NCI-H2196 treated with DMSO at 0.1 percent for 48 hours (cell line): ENCODE data around the gene EHF.
"Not testable (repeated sequence)": the region's sequence is repeated elsewhere in the genome, so short reads cannot be mapped to it uniquely, and the experiment has no call there.

Experiments
- DNase-seq: peaks from one replicate; lab custom pipeline; 2025; ENCODE audit not compliant: unreplicated experiment; lab: John Stamatoyannopoulos, UW

Gene EHF

GRCh38 chr11:34620820-34621792, at the start of gene EHF:
Gene EHF, plus strand, starts transcription at chr11:34621093. Its CDS starts 21,538 bp downstream, at chr11:34642631.
- DNase-seq = peak; percentile 19

- DNase-seq = no peak
Observed at GRCh38 chr11:34573537-34573936, 47.4 kb upstream of the EHF start.

- DNase-seq = no peak
Observed at GRCh38 chr11:34575261-34575660, 45.6 kb upstream of the EHF start.

- no peak for DNase-seq
Observed at GRCh38 chr11:34575671-34576070, 45.2 kb upstream of the EHF start.

- no peak for DNase-seq
Observed at GRCh38 chr11:34576331-34576730, 44.6 kb upstream of the EHF start.

- DNase-seq = no peak
Observed at GRCh38 chr11:34583818-34584217, 37.1 kb upstream of the EHF start.

GRCh38 chr11:34585304-34585734, 35.6 kb upstream of the EHF start:
- no peak for DNase-seq

GRCh38 chr11:34585735-34586487, 35.0 kb upstream of the EHF start:
- peak; percentile 45 for DNase-seq

GRCh38 chr11:34586488-34587281, 34.2 kb upstream of the EHF start:
- DNase-seq = no peak

GRCh38 chr11:34587282-34587677, 33.6 kb upstream of the EHF start:
- DNase-seq = no peak

GRCh38 chr11:34588023-34588422, 32.9 kb upstream of the EHF start:
- DNase-seq = no peak

- no peak for DNase-seq
Observed at GRCh38 chr11:34588701-34589100, 32.2 kb upstream of the EHF start.

GRCh38 chr11:34589177-34589576, 31.7 kb upstream of the EHF start:
- DNase-seq = not testable (repeated sequence)

- DNase-seq = no peak
Observed at GRCh38 chr11:34593085-34593484, 27.8 kb upstream of the EHF start.

GRCh38 chr11:34594603-34595002, 26.3 kb upstream of the EHF start:
- DNase-seq = no peak

- DNase-seq = no peak
Observed at GRCh38 chr11:34595391-34595790, 25.5 kb upstream of the EHF start.

- no peak for DNase-seq
Observed at GRCh38 chr11:34595960-34596644, 24.8 kb upstream of the EHF start.

- no peak for DNase-seq
Observed at GRCh38 chr11:34599406-34599945, 21.4 kb upstream of the EHF start.

- no peak for DNase-seq
Observed at GRCh38 chr11:34600339-34601084, 20.4 kb upstream of the EHF start.

- no peak for DNase-seq
Observed at GRCh38 chr11:34601085-34601444, 19.8 kb upstream of the EHF start.
